ENCODE results near the gene CENPE.
"Not testable (repeated sequence)": the region's sequence is repeated elsewhere in the genome, so short reads cannot be mapped to it uniquely, and the experiment has no call there.

Gene CENPE

DNA sequence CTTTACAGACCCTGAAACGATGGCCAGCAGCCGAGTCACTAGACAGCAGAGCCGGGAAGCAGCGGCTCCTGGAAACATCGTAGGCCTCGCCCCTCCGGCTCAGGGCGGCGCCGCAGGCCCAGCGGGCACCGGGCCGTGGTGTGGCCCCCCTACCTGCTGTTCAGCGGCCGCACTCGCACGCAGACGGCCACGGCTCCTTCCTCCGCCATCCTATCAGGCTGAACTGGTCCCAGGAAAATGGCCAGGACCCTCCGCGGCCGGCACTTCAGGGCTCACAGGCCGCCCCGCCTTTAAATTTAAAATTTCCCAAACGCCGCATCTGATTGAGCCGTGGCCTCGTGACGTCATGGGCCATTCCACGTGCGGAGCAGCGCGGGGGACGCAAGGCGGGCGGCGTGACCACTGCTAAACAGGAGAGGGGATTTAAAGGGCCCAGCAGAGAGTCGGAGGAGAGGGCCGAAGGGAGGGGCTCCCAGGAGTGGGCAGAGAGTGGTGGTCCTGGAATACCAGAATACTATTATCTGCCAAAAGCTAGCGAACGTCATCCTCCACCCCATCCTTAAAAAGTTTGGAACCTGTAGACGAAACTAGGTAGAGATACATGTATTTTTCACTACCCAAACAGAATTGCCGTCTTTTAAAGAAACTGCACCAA lies at the start of gene CENPE:
CENPE (minus strand) TSS at position 233 of the 655 bp plus-strand sequence; CDS start at position 209, 24 bp downstream.
- DNase-seq (ENCODE audit: low read depth, low spot score) = peak; percentile 81

DNA sequence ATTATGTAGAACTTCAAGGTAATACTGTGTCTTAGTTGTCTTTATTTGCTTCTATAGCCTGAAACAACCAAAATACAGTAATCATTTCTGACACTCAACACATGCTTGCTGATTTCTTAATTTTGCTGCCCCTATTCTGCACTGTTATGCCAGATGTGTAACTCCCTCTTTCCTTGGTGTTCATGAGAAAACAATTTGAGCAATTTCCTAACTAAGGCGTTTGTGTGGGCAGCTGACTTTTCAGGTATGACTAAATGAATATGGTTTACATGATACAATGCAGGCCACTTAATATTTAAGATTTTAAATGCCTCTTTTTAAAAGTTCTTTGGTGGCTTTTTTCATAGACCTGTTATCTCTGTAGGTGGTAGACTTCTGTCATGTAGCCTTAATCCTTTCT lies 46.1 kb upstream of the CENPE start:
- no peak for DNase-seq (ENCODE audit: low read depth, low spot score)

GRCh38 chr4:103230938-103231337 lies 32.8 kb upstream of the CENPE start:
- not testable (repeated sequence) for DNase-seq (ENCODE audit: low read depth, low spot score)

- not testable (repeated sequence) for DNase-seq (ENCODE audit: low read depth, low spot score)
Measured at GRCh38 chr4:103223556-103223955, 25.4 kb upstream of the CENPE start.

GRCh38 chr4:103207673-103208072 lies 9.5 kb upstream of the CENPE start:
- DNase-seq (ENCODE audit: low read depth, low spot score) = no peak

DNA sequence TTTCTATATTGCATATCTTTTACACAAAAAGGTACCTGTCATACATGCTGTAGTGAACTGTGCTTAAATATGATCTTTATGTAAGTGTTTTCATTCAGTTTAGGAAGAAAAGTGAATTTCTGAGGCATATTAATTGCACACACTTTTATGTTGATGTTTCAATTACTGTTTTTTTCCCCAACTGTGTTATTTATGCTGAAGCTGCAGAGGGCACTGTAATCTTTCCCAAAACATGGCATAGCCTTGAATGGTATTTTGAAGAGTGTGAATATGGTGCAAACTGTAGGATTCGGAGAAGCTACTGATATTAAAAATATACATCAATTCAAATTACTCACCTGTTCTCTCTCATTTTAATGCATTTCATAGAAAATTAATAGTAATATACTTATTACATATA lies 6.0 kb upstream of the CENPE start:
- no peak for DNase-seq (ENCODE audit: low read depth, low spot score)

- DNase-seq (ENCODE audit: low read depth, low spot score) = no peak
Measured at GRCh38 chr4:103201724-103202123, 3.6 kb upstream of the CENPE start.

GRCh38 chr4:103201253-103201652 lies 3.1 kb upstream of the CENPE start:
- DNase-seq (ENCODE audit: low read depth, low spot score) = no peak

DNA sequence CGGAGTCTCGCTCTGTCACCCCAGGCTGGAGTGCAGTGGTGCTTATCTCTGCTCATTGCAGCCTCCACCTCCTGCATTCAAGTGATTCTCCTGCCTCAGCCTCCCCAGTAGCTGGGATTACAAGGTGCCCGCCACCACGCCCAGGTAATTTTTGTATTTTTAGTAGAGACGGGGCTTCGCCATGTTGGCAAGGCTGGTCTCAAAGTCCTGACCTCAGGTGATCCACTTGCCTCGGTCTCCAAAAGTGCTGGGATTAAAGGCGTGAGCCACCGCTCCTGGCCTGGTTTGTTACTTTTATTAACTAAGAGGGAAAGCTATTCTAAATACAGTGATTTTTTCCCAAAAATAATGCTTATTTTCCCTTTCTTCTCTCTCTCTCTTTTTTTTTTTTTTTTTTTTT lies 866 bp upstream of the CENPE start:
- DNase-seq (ENCODE audit: low read depth, low spot score) = no peak

- peak; percentile 5 for DNase-seq (ENCODE audit: low read depth, low spot score)
Measured at GRCh38 chr4:103197765-103198110, 405 bp downstream of the CENPE start.

DNA sequence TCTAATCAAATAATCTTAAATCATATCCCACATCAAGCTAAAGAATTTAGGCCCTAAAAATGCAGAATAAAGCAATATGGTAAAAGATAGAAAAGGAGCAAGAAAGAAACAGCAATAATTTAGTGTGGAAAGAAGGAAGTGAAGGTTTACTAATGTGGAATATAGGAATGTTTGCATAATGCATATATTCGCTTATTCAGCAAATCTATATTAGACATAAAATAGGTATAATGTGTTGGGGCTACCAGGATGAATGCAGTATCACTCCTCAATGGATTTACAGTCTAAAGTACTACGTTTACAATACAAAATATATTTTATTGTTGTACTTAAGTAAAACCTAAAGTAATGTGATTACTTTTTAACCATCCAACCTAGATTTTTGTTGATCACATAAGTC lies 4.7 kb downstream of the CENPE start:
- no peak for DNase-seq (ENCODE audit: low read depth, low spot score)

- DNase-seq (ENCODE audit: low read depth, low spot score) = no peak
Measured at GRCh38 chr4:103171006-103171405, 27.1 kb downstream of the CENPE start.

GRCh38 chr4:103169750-103170149 lies 28.4 kb downstream of the CENPE start:
- DNase-seq (ENCODE audit: low read depth, low spot score) = not testable (repeated sequence)

DNA sequence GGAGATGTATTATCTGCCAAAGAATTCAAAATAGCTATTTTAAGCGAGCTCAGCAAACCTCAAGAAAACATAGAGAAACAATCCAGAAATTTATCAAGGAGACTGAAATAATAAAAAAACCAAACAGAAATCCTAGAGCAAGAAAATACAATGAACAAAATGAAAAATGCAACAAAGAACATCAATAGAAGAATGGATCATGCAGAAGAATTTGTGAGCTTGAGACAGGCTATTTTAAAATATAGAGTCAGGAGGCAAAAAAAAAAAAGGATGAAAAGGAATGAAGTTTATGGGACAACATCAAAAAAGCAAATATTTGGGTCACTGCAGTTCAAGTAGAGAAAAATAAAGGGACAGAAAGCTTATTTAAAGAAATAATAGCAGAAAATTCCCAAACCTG lies 29.1 kb downstream of the CENPE start:
- no peak for DNase-seq (ENCODE audit: low read depth, low spot score)

DNA sequence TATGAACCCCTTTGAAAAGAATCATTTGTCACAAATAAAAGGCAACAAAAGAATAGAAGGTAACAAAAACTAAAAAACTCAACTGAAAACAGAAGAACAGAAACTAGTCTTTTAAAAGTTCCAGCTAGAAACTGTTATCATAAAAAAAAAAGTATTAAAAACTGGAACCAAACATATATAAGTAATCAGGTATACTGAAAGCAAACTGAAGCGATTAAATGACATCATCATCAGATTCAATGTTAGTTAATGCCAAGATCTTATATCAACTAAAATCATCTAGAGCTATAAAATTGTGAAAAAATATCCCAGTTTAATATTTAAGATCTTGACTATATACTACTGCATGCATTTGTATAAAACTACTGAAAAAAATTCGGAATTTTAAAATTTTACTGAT lies 36.0 kb downstream of the CENPE start:
- no peak for DNase-seq (ENCODE audit: low read depth, low spot score)

- no peak for DNase-seq (ENCODE audit: low read depth, low spot score)
Measured at GRCh38 chr4:103158760-103159159, 39.4 kb downstream of the CENPE start.

DNA sequence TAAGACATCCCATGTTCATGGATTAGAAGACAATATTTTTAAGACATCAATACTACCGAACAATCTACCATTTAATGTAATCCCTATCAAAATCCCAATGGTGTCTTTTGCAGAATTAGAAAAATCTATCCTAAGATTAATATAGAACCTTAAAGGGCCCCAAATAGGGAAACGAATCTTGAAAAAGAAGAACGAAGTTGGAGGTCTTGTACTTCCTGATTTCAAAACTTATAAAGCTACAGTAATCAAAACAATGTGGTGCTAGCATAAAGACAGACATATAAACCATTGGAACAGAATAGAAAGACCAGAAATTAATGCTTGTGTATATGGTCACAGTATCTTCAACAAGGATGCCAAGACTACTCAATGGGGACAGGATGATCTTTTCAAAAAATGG lies 42.0 kb downstream of the CENPE start:
- DNase-seq (ENCODE audit: low read depth, low spot score) = no peak

- no peak for DNase-seq (ENCODE audit: low read depth, low spot score)
Measured at GRCh38 chr4:103152381-103152780, 45.8 kb downstream of the CENPE start.

DNA sequence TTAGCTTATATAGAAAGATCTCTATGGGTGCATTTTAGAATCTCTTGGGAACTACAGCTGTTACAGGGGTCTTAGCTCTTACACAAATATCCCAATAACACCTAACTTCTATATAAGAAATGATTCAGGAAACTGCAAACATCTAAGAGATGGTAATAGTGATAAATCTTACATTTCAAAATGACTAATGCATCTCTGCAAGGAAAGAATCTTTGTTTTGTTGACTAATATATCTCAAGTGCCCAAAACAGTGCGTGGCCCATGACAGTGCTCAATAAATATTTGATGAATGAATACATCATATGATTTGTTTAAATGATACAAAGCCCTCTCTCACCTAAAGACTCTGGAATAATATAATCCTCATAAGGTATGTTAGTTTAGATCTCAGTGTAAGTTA lies 47.5 kb downstream of the CENPE start:
- DNase-seq (ENCODE audit: low read depth, low spot score) = no peak

DNA sequence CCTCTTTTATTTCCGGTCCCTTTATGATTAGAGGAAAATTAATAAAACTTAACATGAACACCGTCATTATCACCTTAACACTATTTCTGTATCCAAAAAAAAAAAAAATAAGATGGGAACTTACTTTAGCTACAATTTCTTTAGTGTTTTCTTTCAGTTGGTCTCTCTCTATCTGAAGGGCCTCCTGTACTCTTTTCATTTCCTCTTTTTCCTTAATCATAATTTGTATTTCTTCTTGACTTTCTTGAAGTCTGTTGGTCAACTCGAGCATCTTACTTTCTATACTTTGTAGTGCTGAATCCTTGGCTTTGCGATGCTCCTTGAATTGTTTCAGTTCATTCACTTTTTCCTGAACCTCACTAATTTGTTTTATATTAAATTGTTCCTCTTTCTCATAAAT lies 53.2 kb downstream of the CENPE start:
- no peak for DNase-seq (ENCODE audit: low read depth, low spot score)

GRCh38 chr4:103137446-103137827 lies 60.7 kb downstream of the CENPE start:
- DNase-seq (ENCODE audit: low read depth, low spot score) = no peak

- DNase-seq (ENCODE audit: low read depth, low spot score) = no peak
Measured at GRCh38 chr4:103136671-103137445, 61.3 kb downstream of the CENPE start.

DNA sequence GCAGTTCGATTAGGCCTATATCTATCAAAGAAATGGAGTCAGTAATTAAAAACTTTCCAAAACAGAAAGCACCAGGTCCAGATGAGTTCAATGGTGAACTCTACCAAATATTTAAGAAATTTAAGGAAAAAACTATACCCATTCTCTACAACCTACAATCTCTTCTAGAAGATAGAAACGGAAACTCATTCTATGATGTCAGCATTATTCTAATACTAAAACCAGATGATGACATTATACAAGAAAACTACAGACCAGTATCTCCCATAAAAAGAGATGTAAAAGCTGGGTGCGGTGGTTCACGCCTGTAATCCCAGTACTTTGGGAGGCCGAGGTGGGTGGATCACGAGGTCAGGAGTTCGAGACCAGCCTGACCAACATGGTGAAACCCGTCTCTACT lies 69.0 kb downstream of the CENPE start:
- no peak for DNase-seq (ENCODE audit: low read depth, low spot score)
